Activated T-cell treated with anti-CD3 and anti-CD28 coated beads, Interleukin-2, amount 50 U/mL, for 1 hour (primary cell): ENCODE results near the gene HGS.
A peak's percentile ranks its signal among the peaks of the same experiment; 100 is the strongest.

Source experiments
- DNase-seq: peaks from one replicate; pipeline ENCODE4 v3.0.0-alpha.2; 2020

HGS gene

DNA sequence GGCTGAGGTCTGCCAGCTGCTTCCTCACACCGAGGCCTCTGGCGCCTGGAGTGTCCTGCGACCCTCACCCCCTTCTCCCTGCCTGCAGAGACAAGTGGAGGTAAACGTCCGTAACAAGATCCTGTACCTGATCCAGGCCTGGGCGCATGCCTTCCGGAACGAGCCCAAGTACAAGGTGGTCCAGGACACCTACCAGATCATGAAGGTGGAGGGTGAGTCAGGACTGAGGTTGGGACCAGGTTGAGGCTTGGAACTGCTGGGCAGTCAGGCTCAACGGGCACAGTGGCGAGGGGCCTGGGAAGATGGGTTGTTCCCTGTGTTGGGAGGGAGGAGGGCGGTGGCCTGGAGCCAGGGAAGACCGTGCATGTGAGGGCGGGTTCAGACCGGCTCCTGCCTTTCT lies 4.8 kb downstream of the HGS start:
- no peak for DNase-seq

DNA sequence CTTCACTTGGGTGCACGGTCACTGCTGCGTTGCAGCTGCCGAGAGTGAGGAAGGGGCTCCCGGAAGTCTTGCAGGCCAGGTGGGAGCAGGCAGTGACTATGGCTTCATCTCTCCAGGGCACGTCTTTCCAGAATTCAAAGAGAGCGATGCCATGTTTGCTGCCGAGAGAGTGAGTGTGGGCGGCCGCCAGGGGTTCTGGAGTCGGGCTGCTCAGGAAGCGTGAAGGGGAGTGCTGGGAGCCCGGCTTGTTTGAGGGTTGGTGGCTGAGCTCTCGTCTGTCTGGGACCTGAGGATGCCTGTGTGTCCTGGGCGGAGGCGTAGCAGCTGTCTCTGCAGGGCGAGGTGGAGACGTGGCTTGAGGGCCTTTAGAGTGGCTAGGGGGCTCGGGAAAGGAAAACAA lies 6.3 kb downstream of the HGS start:
- DNase-seq = no peak

DNA sequence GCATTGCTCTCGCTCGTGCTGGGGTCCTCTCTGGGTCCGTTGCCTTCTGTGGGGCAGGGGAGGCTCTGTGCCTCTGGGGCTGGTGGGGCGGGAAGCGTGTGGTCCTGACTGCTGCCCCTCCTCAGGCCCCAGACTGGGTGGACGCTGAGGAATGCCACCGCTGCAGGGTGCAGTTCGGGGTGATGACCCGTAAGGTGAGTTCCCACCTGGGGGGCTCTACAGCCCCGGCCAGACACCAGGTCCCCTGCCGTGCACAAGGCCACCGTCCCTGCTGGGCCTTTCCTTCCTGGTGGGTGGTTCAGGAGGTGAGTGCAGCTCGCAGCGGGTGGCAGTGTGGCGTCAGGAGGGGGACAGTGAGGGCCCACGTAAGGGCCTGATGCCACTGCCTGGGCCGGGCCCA lies 6.7 kb downstream of the HGS start:
- no peak for DNase-seq

DNA sequence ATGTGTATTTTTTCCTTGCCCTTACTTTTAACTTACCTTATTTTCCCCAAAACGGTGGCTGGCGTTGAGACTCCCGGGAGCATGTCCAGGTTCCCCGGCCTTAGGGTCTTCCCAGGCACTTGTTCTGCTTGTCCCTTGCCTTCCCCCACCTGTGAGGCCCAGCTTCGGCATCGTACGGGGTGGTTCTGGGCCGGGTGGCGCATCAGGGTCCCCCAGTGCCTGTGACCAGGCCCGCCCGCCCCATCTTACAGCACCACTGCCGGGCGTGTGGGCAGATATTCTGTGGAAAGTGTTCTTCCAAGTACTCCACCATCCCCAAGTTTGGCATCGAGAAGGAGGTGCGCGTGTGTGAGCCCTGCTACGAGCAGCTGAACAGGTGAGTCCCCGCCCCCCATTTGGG lies 7.4 kb downstream of the HGS start:
- DNase-seq = no peak

DNA sequence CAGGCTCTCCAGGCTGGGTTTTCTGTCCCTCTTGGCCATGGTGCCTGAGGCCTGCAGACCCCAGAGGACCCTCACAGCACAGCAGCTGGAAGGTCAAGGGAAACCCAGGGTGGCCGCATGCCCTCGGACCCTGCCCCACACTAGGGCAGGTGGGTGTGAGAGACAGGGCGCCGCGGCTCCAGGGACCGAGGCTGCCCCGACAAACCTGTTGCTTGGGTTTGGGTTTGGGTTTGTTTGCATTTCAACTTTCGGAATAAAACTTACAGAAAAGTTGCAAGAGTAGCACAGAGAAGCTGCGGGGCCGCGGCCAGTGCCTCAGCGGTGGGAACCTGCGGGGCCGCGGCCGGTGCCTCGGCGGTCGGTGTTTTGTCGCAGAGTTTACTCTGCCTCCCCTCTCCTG lies 7.8 kb downstream of the HGS start:
- DNase-seq = no peak

DNA sequence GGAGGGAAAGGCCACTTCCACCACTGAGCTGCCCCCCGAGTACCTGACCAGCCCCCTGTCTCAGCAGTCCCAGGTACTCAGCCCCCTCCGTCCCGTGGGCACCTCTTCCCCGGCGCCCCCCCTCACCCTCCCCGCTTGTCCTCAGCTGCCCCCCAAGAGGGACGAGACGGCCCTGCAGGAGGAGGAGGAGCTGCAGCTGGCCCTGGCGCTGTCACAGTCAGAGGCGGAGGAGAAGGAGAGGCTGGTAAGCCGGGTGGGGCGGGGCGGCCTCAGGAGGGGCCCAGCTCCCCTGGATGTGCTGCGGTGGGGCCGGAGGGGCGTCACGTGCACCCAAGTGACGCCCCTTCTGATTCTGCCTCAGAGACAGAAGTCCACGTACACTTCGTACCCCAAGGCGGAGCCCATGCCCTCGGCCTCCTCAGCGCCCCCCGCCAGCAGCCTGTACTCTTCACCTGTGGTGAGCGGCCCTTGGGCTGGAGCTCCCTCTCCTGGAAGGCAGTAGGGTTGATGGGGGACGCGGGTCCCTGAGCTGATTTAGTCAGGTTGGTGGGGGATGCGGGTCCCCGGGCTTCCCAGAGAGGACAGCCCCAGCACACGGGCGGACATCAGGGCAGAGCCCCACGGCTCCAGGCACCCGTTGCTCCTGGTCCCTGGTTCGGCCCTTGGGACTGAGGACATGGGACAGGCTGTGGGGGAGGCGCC lies 9.8 kb downstream of the HGS start:
- no peak for DNase-seq

DNA sequence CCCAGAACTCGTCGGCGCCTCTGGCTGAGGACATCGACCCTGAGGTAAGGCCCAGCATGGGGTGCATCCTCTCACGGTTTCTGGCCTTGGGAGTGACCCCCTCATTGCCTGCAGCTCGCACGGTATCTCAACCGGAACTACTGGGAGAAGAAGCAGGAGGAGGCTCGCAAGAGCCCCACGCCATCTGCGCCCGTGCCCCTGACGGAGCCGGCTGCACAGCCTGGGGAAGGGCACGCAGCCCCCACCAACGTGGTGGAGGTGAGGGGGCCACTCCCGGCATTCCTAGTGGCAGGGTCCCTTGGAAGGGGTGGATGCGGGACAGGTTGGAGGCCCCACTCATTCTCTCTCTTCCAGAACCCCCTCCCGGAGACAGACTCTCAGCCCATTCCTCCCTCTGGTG lies 11.0 kb downstream of the HGS start:
- no peak for DNase-seq

DNA sequence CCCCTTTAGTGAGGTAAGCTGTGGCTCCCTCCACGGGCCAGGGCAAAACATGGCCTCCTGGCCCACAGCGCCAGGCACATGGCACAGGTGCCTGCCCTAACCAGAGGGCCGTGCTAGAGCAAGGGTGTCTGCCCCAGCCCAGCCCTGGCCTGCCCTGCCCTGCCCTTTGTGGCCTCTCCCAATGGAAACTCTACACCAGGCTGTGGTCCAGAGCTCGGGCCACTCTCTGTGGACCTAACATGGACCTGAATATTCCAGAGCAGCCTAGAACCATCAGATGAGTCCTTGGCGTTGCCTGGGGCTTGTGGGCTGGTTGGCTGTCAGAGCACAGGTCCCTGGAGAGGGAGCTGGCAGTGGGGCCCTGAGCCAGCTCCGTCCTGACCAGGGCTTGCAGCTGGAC lies 11.4 kb downstream of the HGS start:
- no peak for DNase-seq

DNA sequence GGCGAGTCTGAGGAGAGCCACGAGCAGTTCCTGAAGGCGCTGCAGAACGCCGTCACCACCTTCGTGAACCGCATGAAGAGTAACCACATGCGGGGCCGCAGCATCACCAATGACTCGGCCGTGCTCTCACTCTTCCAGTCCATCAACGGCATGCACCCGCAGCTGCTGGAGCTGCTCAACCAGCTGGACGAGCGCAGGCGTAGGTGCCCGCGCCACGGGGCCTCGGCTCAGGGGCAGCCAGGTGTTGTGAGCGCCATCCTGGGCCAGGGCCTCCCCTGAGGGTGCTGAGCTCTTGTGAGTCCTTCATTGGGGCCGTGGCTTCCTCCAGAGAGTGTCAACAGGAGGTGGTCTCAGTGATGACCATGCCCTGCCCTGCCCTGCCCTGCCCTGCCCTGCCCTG lies 12.0 kb downstream of the HGS start:
- no peak for DNase-seq

DNA sequence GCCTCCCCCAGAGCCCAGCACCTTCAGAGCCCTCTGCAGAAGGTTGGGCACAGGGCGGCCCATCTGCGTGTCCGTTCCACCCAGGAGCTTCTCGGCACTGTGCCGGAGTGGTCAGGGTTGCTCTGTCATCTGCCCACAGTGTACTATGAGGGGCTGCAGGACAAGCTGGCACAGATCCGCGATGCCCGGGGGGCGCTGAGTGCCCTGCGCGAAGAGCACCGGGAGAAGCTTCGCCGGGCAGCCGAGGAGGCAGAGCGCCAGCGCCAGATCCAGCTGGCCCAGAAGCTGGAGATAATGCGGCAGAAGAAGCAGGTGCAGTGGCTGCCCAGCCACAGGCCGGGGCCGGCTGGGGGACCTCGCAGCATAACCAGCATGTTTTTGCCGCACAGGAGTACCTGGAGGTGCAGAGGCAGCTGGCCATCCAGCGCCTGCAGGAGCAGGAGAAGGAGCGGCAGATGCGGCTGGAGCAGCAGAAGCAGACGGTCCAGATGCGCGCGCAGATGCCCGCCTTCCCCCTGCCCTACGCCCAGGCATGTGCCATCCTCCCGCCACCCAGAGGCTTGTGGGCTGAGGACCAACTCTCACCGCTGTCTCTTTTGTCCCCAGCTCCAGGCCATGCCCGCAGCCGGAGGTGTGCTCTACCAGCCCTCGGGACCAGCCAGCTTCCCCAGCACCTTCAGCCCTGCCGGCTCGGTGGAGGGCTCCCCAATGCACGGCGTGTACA lies 12.6 kb downstream of the HGS start:
- DNase-seq = no peak

DNA sequence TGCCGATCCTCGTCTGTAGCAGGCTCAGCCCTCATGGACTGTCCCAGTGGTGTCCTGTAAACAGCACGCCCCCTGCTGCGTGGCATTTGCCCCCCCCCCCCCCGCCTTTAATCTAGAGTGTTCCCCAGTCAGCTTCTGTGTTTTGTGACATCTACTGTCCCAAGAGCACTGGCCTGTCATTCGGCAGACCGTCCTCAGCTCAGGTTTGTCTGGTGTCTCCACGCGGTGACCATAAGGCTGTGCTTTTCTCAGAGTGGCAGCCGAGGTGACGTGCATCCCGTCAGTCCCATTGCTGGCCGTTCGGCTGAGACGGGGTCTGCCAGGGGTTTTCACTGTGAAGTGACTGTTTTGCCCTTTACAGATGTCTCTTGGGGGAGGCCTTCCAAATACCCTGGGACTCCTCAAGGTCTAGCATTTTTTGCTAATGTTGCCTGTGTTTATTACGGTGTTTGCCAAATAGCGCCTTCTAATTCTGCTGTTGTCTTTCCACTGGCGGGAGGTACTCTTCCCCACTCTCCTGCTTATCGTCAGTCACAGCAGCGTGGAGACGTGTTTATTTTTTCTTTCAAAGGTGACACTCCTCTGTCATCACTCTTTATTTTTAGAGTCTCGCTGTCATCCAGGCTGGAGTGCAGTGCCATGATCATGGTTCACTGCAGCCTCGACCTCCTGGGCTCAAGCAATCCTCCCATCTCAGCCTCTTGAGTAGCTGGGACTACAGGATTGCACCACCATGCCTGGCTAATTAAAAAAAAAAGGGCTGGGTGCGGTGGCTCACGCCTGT lies 13.6 kb downstream of the HGS start:
- no peak for DNase-seq

DNA sequence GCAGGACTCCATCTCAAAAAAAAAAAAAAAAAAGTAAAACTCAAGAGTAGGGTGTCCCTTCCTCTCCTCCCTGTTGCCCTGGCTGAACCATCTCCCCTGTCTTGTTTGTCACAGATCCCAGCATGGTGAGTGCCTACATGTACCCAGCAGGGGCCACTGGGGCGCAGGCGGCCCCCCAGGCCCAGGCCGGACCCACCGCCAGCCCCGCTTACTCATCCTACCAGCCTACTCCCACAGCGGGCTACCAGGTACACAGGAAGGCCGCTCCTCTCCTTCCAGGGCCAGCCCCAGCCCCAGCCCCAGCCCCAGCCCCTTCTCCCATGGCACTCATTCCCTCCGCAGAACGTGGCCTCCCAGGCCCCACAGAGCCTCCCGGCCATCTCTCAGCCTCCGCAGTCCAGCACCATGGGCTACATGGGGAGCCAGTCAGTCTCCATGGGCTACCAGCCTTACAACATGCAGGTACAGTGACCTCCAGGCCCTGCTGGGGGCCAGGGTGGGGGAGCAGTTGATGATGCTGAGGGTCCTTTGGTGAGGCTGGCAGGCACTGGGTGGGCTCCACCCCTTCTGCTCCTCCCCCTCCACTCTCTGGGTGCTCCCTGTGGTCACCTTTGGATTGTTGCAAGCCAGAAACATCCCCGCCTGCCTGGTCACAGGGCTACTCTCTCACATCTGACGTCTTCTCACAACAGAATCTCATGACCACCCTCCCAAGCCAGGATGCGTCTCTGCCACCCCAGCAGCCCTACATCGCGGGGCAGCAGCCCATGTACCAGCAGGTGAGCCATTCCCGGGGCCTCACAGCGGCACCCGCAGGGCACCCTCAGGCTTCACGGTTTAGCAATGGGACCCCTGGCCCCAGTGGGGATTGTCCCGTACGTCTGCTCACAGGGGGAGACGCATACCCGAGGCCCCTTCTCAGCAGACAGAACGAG lies 16.8 kb downstream of the HGS start:
- no peak for DNase-seq

DNA sequence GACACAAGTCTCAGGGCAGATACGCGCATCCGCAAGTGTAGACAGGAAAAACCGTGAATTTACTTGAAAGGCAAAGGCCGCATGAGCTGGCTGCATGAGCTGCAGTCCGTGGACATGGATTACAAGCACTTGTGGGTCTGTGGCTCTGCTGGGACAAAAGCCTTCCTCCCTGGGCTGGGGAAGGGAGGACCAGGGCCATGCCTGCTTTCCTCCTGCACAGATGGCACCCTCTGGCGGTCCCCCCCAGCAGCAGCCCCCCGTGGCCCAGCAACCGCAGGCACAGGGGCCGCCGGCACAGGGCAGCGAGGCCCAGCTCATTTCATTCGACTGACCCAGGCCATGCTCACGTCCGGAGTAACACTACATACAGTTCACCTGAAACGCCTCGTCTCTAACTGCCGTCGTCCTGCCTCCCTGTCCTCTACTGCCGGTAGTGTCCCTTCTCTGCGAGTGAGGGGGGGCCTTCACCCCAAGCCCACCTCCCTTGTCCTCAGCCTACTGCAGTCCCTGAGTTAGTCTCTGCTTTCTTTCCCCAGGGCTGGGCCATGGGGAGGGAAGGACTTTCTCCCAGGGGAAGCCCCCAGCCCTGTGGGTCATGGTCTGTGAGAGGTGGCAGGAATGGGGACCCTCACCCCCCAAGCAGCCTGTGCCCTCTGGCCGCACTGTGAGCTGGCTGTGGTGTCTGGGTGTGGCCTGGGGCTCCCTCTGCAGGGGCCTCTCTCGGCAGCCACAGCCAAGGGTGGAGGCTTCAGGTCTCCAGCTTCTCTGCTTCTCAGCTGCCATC lies 17.7 kb downstream of the HGS start:
- DNase-seq = no peak

DNA sequence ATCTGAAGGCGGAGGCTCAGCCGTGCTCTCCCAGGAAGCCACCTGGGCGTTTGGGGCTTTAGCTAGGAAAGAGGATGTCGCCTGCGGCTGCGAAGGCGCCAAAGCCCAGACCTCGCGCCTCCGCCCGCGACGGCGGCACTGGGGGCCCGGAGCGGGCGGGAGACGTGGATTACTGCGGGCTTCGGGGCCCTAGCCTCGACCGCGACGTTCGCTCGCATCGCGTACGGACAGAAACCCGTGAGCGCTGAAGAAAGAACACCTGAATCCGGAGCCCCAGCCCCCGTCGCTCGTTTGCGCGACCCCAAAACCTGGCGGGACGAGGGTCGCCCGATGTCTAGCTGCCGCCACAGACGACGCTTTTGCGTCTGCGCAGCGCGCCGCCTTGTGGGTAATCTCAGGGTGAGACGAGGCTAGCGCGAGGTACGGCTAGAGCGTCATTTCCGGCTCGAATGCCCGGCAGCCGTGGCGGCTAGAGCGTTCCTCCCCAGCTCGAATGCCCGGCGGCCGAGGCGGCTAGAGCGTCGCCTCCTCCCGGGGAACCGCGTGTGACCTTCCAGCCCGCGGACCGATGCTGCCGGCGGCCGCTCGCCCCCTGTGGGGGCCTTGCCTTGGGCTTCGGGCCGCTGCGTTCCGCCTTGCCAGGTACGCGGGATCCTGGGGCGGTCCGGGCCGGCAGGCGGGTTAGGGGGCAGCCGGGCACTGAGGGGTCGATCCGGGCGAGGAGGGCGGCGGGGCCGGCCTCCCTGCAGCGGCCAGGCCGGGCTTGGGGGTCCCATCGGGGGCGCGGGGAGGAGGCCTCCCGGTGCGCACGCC lies 19.3 kb downstream of the HGS start, which contains the start of gene MRPL12:
Gene MRPL12, plus strand, starts transcription at position 434 of the 813 bp plus-strand sequence. Its CDS starts 135 bp downstream, at position 569.
- DNase-seq = peak; percentile 88

DNA sequence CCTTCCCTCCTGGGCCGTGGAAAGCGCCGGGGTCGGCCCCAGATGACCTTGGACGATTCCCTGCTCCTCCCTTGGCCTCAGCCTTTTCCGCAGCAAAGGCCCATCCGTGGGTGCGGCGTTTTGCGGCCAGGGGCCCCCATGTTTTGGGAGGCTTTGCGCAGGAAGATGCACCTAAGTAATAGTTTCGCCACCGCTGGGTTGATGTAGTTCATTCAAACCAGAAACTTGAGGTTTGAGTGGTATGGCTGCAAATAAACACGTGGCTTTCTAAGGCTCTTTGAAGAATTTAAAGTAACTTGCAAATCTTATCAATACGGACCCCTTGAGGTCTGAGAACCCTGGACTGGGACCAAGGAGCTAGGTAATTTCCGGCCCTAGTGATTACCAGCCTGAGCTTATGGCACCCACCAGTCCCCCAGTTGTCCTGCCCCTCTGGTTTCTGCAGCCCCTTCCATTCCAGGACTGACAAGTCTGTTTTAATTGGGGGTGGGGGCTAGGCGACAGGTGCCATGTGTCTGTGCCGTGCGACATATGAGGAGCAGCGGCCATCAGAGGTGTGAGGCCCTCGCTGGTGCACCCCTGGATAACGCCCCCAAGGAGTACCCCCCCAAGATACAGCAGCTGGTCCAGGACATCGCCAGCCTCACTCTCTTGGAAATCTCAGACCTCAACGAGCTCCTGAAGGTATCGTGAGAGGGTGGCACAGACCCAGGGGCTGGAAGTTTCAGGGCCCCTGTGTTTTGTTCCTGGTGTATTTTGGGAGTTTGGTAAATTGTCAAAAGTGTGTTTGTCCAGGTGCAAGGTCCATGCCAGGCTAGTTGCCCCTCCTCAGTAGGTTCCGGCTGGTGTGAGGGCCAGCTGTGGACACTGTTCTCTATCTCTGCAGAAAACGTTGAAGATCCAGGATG lies 20.2 kb downstream of the HGS start:
- DNase-seq = no peak

DNA sequence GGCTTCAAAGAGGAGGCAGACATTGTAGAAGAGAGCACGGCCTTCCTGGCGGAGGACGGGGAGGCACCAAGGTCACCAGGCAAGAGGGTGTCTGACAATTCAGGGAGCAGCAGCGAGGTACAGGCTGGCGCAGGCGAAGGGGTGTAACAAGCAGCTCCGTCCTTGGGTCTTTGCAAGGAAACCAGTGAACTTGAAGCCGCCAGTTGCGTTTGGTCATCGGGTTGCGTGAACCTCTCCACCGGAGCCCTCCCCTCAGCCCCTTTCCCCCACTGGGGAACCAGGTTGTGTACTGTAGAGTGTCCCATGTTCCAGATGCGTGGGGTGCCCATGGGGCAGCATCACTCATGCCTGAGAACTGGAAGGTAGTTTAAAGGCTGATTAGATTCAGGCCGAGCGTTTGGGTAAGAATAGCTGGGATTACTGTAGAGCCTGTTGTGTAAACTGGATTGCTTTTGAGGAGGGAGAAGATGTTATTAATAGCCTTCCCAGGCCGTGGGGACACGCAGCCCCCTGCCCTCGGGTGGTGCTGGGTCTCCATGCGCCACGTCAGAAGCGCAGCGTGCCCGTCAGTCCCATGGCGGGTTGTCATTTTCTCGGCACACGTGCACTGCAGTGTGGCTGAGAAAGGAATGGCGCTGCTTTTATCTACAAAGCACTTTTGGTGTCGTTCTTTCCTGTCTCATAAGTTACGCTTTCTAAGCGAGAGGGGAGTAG lies 21.9 kb downstream of the HGS start:
- no peak for DNase-seq

DNA sequence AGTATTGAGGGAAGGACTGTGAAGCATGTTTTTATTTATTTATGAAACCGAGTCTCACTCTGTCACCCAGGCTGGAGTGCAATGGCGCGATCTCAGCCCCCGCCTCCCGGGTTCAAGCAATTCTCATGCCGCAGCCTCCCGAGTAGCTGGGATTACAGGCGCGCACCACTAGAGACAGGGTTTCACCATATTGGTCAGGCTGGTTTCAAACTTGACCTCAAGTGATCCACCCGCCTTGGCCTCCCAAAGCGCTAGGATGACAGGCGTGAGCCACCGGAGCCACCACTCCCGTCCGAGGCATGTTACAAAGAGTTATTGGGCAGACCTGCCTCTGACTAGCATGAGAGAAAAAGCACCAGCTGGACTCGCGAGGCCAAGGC lies 22.4 kb downstream of the HGS start:
- DNase-seq = no peak

DNA sequence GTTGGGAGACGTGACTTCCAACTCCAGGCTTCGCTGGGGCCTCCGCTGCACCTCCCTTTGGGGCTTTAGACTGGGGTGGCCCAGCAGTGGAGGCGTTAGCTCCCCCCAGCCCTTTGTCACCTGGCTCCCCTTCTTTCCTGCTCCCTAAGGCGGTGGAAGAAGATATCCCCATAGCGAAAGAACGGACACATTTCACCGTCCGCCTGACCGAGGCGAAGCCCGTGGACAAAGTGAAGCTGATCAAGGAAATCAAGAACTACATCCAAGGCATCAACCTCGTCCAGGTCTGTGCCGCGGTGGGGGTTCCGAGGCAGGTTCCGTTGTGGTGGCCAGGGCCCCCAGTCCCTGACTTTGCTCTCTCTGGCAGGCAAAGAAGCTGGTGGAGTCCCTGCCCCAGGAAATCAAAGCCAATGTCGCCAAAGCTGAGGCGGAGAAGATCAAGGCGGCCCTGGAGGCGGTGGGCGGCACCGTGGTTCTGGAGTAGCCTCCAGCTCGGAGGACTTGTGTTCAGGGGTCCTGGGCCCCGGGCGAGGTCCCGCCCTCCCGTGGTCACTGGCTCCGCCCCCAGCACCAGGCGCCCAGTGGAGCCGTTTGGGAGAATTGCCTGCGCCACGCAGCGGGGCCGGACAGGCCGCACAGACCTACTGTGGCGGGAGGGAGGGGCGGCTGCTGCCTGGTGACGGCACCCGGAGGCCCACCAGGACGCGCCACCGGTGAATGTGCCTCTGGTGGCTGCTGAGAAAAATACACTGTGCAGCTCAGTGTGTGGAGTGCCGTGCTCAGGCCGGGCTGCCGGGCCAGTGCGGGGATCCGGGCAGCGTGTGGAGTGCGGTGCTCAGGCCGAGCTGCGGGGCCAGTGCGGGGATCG lies 23.2 kb downstream of the HGS start:
- no peak for DNase-seq
